ENCODE results near the gene ERBB4. TPM values are rescaled to one million over a fixed set of nuclear protein-coding genes. Genes with fewer than 3 reads are reported as not detected.

ERBB4 gene
- total RNA-seq, 4 donors from 2014 or later: 0.04 to 0.57 (median 0.35) TPM; not detected in 1

DNA sequence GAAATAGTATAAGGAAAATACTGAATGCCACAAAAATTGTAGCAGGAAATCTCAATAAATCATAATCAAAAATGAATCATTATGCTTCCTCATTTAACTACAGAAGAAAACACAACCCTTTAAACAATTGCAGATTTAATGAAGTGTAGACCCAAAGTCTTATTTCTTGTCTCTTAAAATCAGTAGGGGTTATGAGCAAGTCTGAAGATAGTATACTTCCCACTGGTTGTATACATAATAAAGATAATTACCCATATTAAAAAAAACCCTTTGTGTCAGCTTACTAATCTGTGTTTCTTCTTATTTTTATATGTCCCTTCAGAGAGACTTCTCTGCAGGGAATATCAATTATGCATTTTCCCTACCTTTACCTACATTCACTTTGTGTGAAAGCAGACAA is 504.7 kb downstream of the ERBB4 start:
- intact Hi-C loops (cut with DNase I): no loop called here
- Histone ChIP-seq H3K27me3 (no peaks in the 10 kb centered on the region), H3K9me3 (no peaks in the 10 kb centered on the region), H3K4me3 (no peak overlapping the region), H3K27ac (no peak overlapping the region), H3K36me3 (no peaks in the 10 kb centered on the region), H3K4me1 (no peaks in the 10 kb centered on the region)
- no peak for DNase-seq
- TF ChIP-seq, protein P1, sequence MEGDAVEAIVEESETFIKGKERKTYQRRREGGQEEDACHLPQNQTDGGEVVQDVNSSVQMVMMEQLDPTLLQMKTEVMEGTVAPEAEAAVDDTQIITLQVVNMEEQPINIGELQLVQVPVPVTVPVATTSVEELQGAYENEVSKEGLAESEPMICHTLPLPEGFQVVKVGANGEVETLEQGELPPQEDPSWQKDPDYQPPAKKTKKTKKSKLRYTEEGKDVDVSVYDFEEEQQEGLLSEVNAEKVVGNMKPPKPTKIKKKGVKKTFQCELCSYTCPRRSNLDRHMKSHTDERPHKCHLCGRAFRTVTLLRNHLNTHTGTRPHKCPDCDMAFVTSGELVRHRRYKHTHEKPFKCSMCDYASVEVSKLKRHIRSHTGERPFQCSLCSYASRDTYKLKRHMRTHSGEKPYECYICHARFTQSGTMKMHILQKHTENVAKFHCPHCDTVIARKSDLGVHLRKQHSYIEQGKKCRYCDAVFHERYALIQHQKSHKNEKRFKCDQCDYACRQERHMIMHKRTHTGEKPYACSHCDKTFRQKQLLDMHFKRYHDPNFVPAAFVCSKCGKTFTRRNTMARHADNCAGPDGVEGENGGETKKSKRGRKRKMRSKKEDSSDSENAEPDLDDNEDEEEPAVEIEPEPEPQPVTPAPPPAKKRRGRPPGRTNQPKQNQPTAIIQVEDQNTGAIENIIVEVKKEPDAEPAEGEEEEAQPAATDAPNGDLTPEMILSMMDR (IDR thresholded peaks at IDR 0.05): no peak
- no peak for TF ChIP-seq POLR2A (IDR thresholded peaks at IDR 0.05)

DNA sequence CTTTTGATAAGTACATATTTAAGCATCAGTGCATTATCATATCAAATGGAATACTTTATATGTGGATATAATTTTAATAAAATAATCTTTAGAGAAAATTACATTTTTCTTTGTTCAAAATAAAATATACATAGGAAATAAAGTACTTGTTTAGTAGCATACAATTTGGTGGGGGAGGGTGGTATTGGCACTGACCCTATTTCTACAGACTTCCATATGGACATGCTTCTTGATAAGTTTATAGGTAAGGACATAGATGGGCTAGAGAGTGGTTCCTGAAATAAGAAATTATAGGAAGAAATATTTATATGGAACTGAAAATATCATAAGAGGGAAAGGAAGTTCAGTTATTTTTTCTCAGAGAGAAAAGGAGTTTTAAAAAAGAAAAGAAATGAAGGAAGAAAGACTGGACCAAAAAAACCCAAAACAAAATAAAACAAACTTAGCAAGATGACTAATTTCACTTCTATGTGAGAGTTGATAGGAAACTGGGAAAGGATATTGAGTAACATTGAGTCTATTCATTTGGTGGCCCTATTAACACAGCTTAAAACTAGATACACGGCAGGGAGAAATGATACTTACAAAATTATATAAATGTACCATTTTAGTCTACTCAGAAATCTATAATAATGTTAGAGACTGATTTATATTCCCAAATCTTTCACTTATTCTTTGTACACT is 505.9 kb downstream of the ERBB4 start:
- no peaks in the 10 kb centered on the region for H3K36me3 ChIP-seq
- no peaks in the 10 kb centered on the region for H3K9me3 ChIP-seq
- DNase-seq: no peak
- 61 to 68% methylated on average over 1 of the region's 1 CpG for WGBS, 2 donors
- TF ChIP-seq, protein P1 (IDR thresholded peaks at IDR 0.05): no peak
- TF ChIP-seq POLR2A (IDR thresholded peaks at IDR 0.05): no peak
- no peaks in the 10 kb centered on the region for H3K4me1 ChIP-seq
- H3K27me3 ChIP-seq: no peaks in the 10 kb centered on the region
- H3K27ac ChIP-seq: no peak overlapping the region
- no peak overlapping the region for H3K4me3 ChIP-seq
- intact Hi-C loops (cut with DNase I): no loop called here

- WGBS, 2 donors: 22 to 48% methylated on average over 1 of the region's 1 CpG
Measured at GRCh38 chr2:212032032-212032431, 506.6 kb downstream of the ERBB4 start.

GRCh38 chr2:212030709-212031108 is 507.9 kb downstream of the ERBB4 start:
- intact Hi-C loops (cut with DNase I): no loop called here
- 47 to 48% methylated on average over 4 of the region's 4 CpGs for WGBS, 2 donors
- Histone ChIP-seq H3K4me3 (no peak overlapping the region), H3K27me3 (no peaks in the 10 kb centered on the region), H3K9me3 (no peaks in the 10 kb centered on the region), H3K27ac (no peak overlapping the region), H3K4me1 (no peaks in the 10 kb centered on the region), H3K36me3 (no peaks in the 10 kb centered on the region)
- no peak for TF ChIP-seq POLR2A (IDR thresholded peaks at IDR 0.05)
- TF ChIP-seq, protein P1 (IDR thresholded peaks at IDR 0.05): no peak
- no peak for DNase-seq

More at GRCh38 chr2:212032032-212032431, 506.6 kb downstream of the ERBB4 start:
- no peaks in the 10 kb centered on the region for H3K4me1 ChIP-seq
- TF ChIP-seq, protein P1 (IDR thresholded peaks at IDR 0.05): no peak
- TF ChIP-seq POLR2A (IDR thresholded peaks at IDR 0.05): no peak
- no peaks in the 10 kb centered on the region for H3K36me3 ChIP-seq
- intact Hi-C loops (cut with DNase I): no loop called here
- no peak for DNase-seq
- no peak overlapping the region for H3K27ac ChIP-seq
- H3K4me3 ChIP-seq: no peak overlapping the region
- no peaks in the 10 kb centered on the region for H3K27me3 ChIP-seq
- H3K9me3 ChIP-seq: no peaks in the 10 kb centered on the region

DNA sequence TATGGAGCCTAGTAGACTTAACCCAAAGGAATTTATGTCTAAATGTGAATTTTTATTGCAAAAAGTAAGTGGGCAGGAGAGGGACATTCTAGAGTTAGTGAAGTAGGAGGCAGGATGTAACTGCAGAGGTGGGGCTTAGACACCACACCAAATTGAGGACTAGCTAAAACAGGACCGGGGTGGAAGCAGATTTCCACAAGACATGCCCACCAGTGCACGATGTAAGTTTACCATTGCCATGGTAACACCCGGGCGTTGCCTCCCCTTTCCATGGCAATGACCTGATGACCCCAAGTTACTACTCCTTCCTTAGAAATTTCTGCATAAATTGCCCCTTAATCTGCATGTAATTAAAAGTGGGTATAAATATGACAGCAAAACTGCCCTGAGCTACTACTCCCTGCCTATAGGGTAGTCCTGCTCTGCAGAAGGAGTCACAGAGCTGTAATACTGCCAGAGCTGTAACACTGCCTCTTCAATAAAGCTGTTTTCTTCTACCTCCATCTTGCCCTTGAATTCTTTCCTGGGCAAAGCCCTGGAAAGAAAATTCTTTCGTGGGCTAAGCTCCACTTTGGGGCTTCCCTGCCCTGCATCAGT is 509.7 kb downstream of the ERBB4 start:
- Histone ChIP-seq H3K27me3 (no peaks in the 10 kb centered on the region), H3K36me3 (no peaks in the 10 kb centered on the region), H3K4me1 (no peaks in the 10 kb centered on the region), H3K27ac (no peak overlapping the region), H3K4me3 (no peak overlapping the region), H3K9me3 (no peaks in the 10 kb centered on the region)
- 41 to 48% methylated on average over 5 of the region's 5 CpGs for WGBS, 2 donors
- intact Hi-C loops (cut with DNase I): no loop called here
- TF ChIP-seq, protein P1 (IDR thresholded peaks at IDR 0.05): no peak
- TF ChIP-seq POLR2A (IDR thresholded peaks at IDR 0.05): no peak
- no peak for DNase-seq

Measured in esophagus squamous epithelium (tissue), 5 donors.